AG04450 (cell line): ENCODE data around the gene WNT5B. TPM values are rescaled to one million over a fixed set of nuclear protein-coding genes. Genes with fewer than 3 reads are reported as not detected.
A peak's percentile ranks its signal among the peaks of the same experiment; 100 is the strongest.

Experiments
- CTCF ChIA-PET: fragments of 300-600, 350-600 bp; formaldehyde crosslinking; extraction: SDS; loops from one replicate; lab custom pipeline; 2022; ENCODE audit warnings: antibody characterized with exemption, inconsistent platforms; lab: Charles Lee
- POLR2A ChIA-PET: fragments of 350-600 bp; formaldehyde crosslinking; extraction: SDS; loops from one replicate; lab custom pipeline; 2021; ENCODE audit warnings: antibody characterized with exemption, inconsistent platforms; lab: Yijun Ruan, JAX
- DNase-seq: peaks from one replicate; pipeline ENCODE4 v3.0.0-alpha.2; 2011; ENCODE audit warnings: low read depth, low spot score
- H3K27ac ChIP-seq: one replicate; pipeline ENCODE4 v1.5.1; 2012; ENCODE audit warnings: low read depth, low read length, control low read depth
- H3K27me3 ChIP-seq: one replicate; pipeline ENCODE4 v1.6.0; 2012; ENCODE audit warnings: low read length; ENCODE audit not compliant: control insufficient read depth, insufficient read depth
- H3K4me3 ChIP-seq: 2 replicates; pipeline ENCODE4 v1.5.1; 2011; ENCODE audit warnings: mild to moderate bottlenecking, low read depth, low read length, control low read depth
- H3K9me3 ChIP-seq: 2 replicates; pipeline ENCODE4 v1.5.1; 2012; ENCODE audit warnings: low read length; ENCODE audit not compliant: control insufficient read depth, insufficient read depth
- CTCF ChIP-seq: IDR thresholded peaks from 2 replicates; pipeline ENCODE4 v1.5.1; 2011; ENCODE audit warnings: low read depth, low read length, control low read depth, inconsistent platforms
- polyA plus RNA-seq: library from polyadenylated mRNA; depleted of rRNA; stranded (reverse); fragments of >200 nt; gene quantifications from 2 replicates; pipeline ENCODE4 v1.2.3, GENCODE V29; 2011

Gene WNT5B
- polyA plus RNA-seq, 1 experiment = 22.2 TPM

GRCh38 chr12:1610072-1610643, 18.9 kb upstream of the WNT5B start:
- POLR2A ChIA-PET = no interaction called here
- H3K27me3 ChIP-seq = no peaks in the 10 kb centered on the region
- H3K9me3 ChIP-seq = no peaks in the 10 kb centered on the region
- no peak for TF ChIP-seq CTCF
- no peak overlapping the region for H3K4me3 ChIP-seq
- CTCF ChIA-PET = no interaction called here
- no peak overlapping the region for H3K27ac ChIP-seq
- DNase-seq = no peak

- H3K27me3 ChIP-seq = no peaks in the 10 kb centered on the region
- ChIA-PET CTCF (interaction anchor here (1.8 to 2.3 kb wide), 3 partner anchors 23 to 328 kb away, joined by 5 to 19 read pairs (median 5); no protein-coding TSS in a partner anchor), POLR2A (interaction anchor here (0.7 to 1.3 kb wide), 3 partner anchors 14 to 334 kb away, joined by 3 to 4 read pairs (median 3); partner anchors contain the start of gene WNT5B)
- H3K27ac ChIP-seq = peak overlapping the region; percentile 75
- DNase-seq = peak; percentile 76
- H3K9me3 ChIP-seq = no peaks in the 10 kb centered on the region
- no peak for TF ChIP-seq CTCF
- H3K4me3 ChIP-seq = peak overlapping the region; percentile 37
Measured at GRCh38 chr12:1611803-1612572, 17.0 kb upstream of the WNT5B start.

GRCh38 chr12:1613860-1614259, 15.2 kb upstream of the WNT5B start:
- H3K27ac ChIP-seq = no peak overlapping the region
- POLR2A ChIA-PET = no interaction called here
- CTCF ChIA-PET = no interaction called here
- no peaks in the 10 kb centered on the region for H3K9me3 ChIP-seq
- H3K27me3 ChIP-seq = no peaks in the 10 kb centered on the region
- no peak for TF ChIP-seq CTCF
- no peak for DNase-seq
- no peak overlapping the region for H3K4me3 ChIP-seq

GRCh38 chr12:1614360-1614759, 14.7 kb upstream of the WNT5B start:
- ChIA-PET POLR2A (no interaction called here), CTCF (interaction anchor here (0.5 kb wide), 1 partner anchor 153 kb away, joined by 4 read pairs; no protein-coding TSS in a partner anchor)
- H3K4me3 ChIP-seq = no peak overlapping the region

More at GRCh38 chr12:1614360-1614759, 14.7 kb upstream of the WNT5B start:
- no peak overlapping the region for H3K27ac ChIP-seq
- DNase-seq = no peak
- TF ChIP-seq CTCF = no peak
- H3K9me3 ChIP-seq = no peaks in the 10 kb centered on the region
- H3K27me3 ChIP-seq = no peaks in the 10 kb centered on the region
